ENCODE results near the gene GADD45B. TPM values are rescaled to one million over a fixed set of nuclear protein-coding genes. Genes with fewer than 3 reads are reported as not detected.
A peak's percentile ranks its signal among the peaks of the same experiment; 100 is the strongest.

GADD45B gene
- total and polyA plus RNA-seq, 2 of the 4 experiments (the other 2 are of a cell fraction) = 30.1 to 106 TPM

DNA sequence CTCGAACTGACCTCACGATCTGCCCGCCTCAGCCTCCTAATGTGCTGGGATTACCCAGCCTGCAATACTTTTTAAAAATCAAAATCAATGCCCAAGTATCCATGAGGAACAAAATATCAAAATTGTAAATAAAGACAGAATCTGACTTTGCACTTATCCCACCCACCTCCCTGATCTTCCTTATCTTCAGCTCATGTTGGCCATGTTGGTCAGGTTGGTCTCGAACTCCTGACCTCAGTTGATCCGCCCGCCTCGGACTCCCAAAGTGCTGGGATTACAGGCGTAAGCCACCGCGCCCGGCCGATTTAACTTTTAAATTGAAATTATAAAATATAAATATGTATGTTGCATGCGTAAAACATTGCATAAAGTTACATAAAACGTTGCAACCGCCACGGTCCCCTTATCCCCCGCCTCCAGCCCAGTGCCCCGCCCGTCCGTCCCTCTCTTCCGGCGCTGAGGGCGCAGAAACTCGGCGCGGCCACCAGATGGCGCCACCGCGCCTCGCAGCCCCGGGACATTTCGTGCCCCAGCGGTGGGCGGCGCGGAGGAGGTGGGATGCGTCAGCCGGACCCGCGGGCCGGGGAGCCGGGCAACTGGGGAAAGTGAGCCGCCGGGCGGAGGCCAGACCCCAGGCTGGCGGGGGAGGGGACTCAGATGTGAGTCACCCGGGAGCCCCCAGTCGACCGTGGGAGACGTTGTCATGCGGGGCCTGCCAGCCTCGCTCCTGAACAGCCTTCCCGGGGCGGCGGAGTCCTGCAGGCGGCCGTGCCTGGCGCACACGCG is 1.5 kb upstream of the GADD45B start:
- Histone ChIP-seq H2BK120ac (ENCODE audit: low read depth, low read length) (peak overlapping the region; percentile 74), H2BK5ac (ENCODE audit: low read depth, low read length, poor library complexity, severe bottlenecking) (peak overlapping the region; percentile 25), H3K9me1 (ENCODE audit: insufficient read depth, low read length) (0 out of 2 replicates have a peak, but pooled peaks cover under 1% of the 10 kb centered on the region), H4K5ac (ENCODE audit: low read depth, low read length) (no peak overlapping the region), H3K23ac (ENCODE audit: low read depth, low read length) (peak overlapping the region; percentile 54; the same call in 1 of the 2 replicates), H3K4me1 (ENCODE audit: control insufficient read depth, insufficient read depth, low read length) (peaks cover 7% of the 10 kb centered on the region), H2BK15ac (ENCODE audit: low read depth, low read length) (no peak overlapping the region), H4K8ac (ENCODE audit: low read depth in 2 of 2, low read length in 2 of 2) (peak overlapping the region in 1 of 2 experiments; percentile 24; a peak in 1 of 4 replicates), H3K9me3 (ENCODE audit: control insufficient read depth, insufficient read depth, low read length) (no peaks in the 10 kb centered on the region), H3K4me2 (ENCODE audit: low read depth, low read length) (peak overlapping the region; percentile 90), H3K4ac (ENCODE audit: low read depth, low read length) (peak overlapping the region; percentile 72), H2AK9ac (replicated peaks; ENCODE audit: low read depth, low read length, poor library complexity) (peak overlapping the region; percentile 53), H3K36me3 (ENCODE audit: control insufficient read depth, insufficient read depth, low read length) (peaks cover 4% of the 10 kb centered on the region; the same call in 1 of the 2 replicates), H3K14ac (replicated peaks; ENCODE audit: low read depth, low read length) (peak overlapping the region; percentile 50), H3K9ac (ENCODE audit: low read depth, low read length) (peak overlapping the region; percentile 7; the same call in 1 of the 2 replicates), H2AK5ac (ENCODE audit: low read depth, low read length) (peak overlapping the region; percentile 62; the same call in 1 of the 2 replicates), H3K4me3 (ENCODE audit: insufficient read depth, low read depth, low read length) (peak overlapping the region; percentile 41), H2BK20ac (ENCODE audit: low read depth, low read length) (peak overlapping the region; percentile 55; the same call in 1 of the 2 replicates), H3K27ac (ENCODE audit: insufficient read depth, low read length) (peak overlapping the region; percentile 25; the same call in 1 of the 2 replicates), H3K56ac (ENCODE audit: extremely low read depth, insufficient read depth, low read length) (no peak overlapping the region), H3K18ac (ENCODE audit: low read depth, low read length) (no peak overlapping the region), H3K27me3 (ENCODE audit: control insufficient read depth, insufficient read depth, low read length) (no peaks in the 10 kb centered on the region), H3K79me1 (ENCODE audit: low read depth in 1 of 2, low read length in 2 of 2) (peaks cover 0 to 16% of the 10 kb centered on the region in 2 experiments; a peak in 1 of 4 replicates), H4K20me1 (ENCODE audit: insufficient read depth, low read length) (peaks cover 36% of the 10 kb centered on the region), H2AFZ (replicated peaks; ENCODE audit: low read length, poor library complexity) (peak overlapping the region; percentile 88), H4K91ac (ENCODE audit: insufficient read depth, low read depth, low read length) (peak overlapping the region; percentile 56; the same call in 1 of the 2 replicates)
- CTCF ChIA-PET = interaction anchor here (1.0 to 1.5 kb wide), 2 partner anchors 105 to 137 kb away, joined by 3 to 13 read pairs; no protein-coding TSS in a partner anchor
- intact Hi-C loops (cut with micrococcal nuclease) (loop anchor here (1.0 to 10.0 kb wide), 4 partner anchors 105 to 270 kb away; partner anchors contain the start of gene SLC39A3), dilution Hi-C loops (cut with HindIII; ENCODE audit: low sequenced_read_pairs, unreplicated experiment) (no loop called here), in situ Hi-C loops (cut with MboI; ENCODE audit: low sequenced_read_pairs) (loop anchor here (5.0 kb wide), 2 partner anchors 63 to 138 kb away; no protein-coding TSS in a partner anchor)
- DNase-seq (peak; percentile 87), ATAC-seq (ENCODE audit: low read depth) (peak; percentile 46)
- 0% methylated on average over 29 of the region's 60 CpGs; no CpG with 5 or more reads in 1 of the 2 experiments for WGBS, 2 experiments (ENCODE audit: extremely low coverage in 2 of 2, insufficient read length in 1 of 2)
- no TSS peak for BruUV-seq (replicated peaks)
- POLR2A ChIA-PET (ENCODE audit: unreplicated experiment) = no interaction called here
- TF ChIP-seq, protein P1, sequence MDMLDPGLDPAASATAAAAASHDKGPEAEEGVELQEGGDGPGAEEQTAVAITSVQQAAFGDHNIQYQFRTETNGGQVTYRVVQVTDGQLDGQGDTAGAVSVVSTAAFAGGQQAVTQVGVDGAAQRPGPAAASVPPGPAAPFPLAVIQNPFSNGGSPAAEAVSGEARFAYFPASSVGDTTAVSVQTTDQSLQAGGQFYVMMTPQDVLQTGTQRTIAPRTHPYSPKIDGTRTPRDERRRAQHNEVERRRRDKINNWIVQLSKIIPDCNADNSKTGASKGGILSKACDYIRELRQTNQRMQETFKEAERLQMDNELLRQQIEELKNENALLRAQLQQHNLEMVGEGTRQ (IDR thresholded peaks at IDR 0.05; ENCODE audit: low read depth, low read length) = no peak
- peak; percentile 95 for TF ChIP-seq FOS (IDR thresholded peaks at IDR 0.05; ENCODE audit: low read depth, low read length)
- no peak for TF ChIP-seq NFE2L2 (IDR thresholded peaks at IDR 0.05; ENCODE audit: low read depth, low read length)
- TF ChIP-seq SMC3 (IDR thresholded peaks at IDR 0.05; ENCODE audit: low read depth, low read length) = peak; percentile 96
- peak; percentile 53 for TF ChIP-seq BHLHE40 (IDR thresholded peaks at IDR 0.05; ENCODE audit: low read depth, low read length)
- TF ChIP-seq, protein P2, sequence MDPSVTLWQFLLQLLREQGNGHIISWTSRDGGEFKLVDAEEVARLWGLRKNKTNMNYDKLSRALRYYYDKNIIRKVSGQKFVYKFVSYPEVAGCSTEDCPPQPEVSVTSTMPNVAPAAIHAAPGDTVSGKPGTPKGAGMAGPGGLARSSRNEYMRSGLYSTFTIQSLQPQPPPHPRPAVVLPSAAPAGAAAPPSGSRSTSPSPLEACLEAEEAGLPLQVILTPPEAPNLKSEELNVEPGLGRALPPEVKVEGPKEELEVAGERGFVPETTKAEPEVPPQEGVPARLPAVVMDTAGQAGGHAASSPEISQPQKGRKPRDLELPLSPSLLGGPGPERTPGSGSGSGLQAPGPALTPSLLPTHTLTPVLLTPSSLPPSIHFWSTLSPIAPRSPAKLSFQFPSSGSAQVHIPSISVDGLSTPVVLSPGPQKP (IDR thresholded peaks at IDR 0.05; ENCODE audit: borderline replicate concordance, low read depth, low read length) = no peak
- peak; percentile 98 for TF ChIP-seq RAD21 (IDR thresholded peaks at IDR 0.05; ENCODE audit: low read length)
- peak; percentile 88 for TF ChIP-seq MAZ (IDR thresholded peaks at IDR 0.05; ENCODE audit: borderline replicate concordance, low read depth, low read length)
- no peak for TF ChIP-seq RCOR1 (IDR thresholded peaks at IDR 0.05; ENCODE audit: insufficient replicate concordance, low read length)
- no peak for TF ChIP-seq MXI1 (IDR thresholded peaks at IDR 0.05; ENCODE audit: borderline replicate concordance, low read depth, low read length)
- no peak for TF ChIP-seq CHD1 (IDR thresholded peaks at IDR 0.05; ENCODE audit: low read depth, low read length)
- TF ChIP-seq, protein P3, sequence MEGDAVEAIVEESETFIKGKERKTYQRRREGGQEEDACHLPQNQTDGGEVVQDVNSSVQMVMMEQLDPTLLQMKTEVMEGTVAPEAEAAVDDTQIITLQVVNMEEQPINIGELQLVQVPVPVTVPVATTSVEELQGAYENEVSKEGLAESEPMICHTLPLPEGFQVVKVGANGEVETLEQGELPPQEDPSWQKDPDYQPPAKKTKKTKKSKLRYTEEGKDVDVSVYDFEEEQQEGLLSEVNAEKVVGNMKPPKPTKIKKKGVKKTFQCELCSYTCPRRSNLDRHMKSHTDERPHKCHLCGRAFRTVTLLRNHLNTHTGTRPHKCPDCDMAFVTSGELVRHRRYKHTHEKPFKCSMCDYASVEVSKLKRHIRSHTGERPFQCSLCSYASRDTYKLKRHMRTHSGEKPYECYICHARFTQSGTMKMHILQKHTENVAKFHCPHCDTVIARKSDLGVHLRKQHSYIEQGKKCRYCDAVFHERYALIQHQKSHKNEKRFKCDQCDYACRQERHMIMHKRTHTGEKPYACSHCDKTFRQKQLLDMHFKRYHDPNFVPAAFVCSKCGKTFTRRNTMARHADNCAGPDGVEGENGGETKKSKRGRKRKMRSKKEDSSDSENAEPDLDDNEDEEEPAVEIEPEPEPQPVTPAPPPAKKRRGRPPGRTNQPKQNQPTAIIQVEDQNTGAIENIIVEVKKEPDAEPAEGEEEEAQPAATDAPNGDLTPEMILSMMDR (conservative IDR thresholded peaks at IDR 0.05; ENCODE audit: low read depth, low read length) = peak; percentile 99

Measured in IMR-90 (cell line).